Skeletal muscle satellite cell (primary cell): ENCODE data around the gene KCNG2.

Source experiments
- H3K27me3 ChIP-seq: 2 replicates; pipeline ENCODE4 v1.7.0; 2013; ENCODE audit warnings: low read length; ENCODE audit not compliant: control insufficient read depth, insufficient read depth
- H3K36me3 ChIP-seq: 2 replicates; pipeline ENCODE4 v1.7.0; 2013; ENCODE audit warnings: mild to moderate bottlenecking, control low read depth, low read length; ENCODE audit not compliant: insufficient read depth
- H3K4me1 ChIP-seq: 2 replicates; pipeline ENCODE4 v1.7.0; 2013; ENCODE audit warnings: low read length; ENCODE audit not compliant: control insufficient read depth, insufficient read depth
- H3K4me2 ChIP-seq: 2 replicates; pipeline ENCODE4 v1.7.0; 2013; ENCODE audit warnings: mild to moderate bottlenecking, low read length
- H3K4me3 ChIP-seq: 2 replicates; pipeline ENCODE4 v1.7.0; 2013; ENCODE audit warnings: low read length
- H3K9ac ChIP-seq: 2 replicates; pipeline ENCODE4 v1.7.0; 2013; ENCODE audit warnings: mild to moderate bottlenecking, low read depth, low read length, moderate library complexity
- H3K9me3 ChIP-seq: replicated peaks from 2 replicates; pipeline ENCODE4 v1.7.0; 2013; ENCODE audit warnings: mild to moderate bottlenecking, control low read depth, low read length

The KCNG2 gene

GRCh38 chr18:79904357-79905147 lies 106.8 kb downstream of the KCNG2 start:
- H3K9me3 ChIP-seq = peaks cover 7% of the 10 kb centered on the region
- no peak overlapping the region for H3K9ac ChIP-seq

GRCh38 chr18:79905389-79905911 lies 107.7 kb downstream of the KCNG2 start:
- no peaks in the 10 kb centered on the region for H3K27me3 ChIP-seq
- no peak overlapping the region for H3K4me2 ChIP-seq
- no peak overlapping the region for H3K9ac ChIP-seq
- H3K4me1 ChIP-seq = no peaks in the 10 kb centered on the region
- H3K36me3 ChIP-seq = peaks cover 24% of the 10 kb centered on the region
- H3K9me3 ChIP-seq = no peaks in the 10 kb centered on the region
- no peak overlapping the region for H3K4me3 ChIP-seq

More at GRCh38 chr18:79904357-79905147, 106.8 kb downstream of the KCNG2 start:
- H3K4me1 ChIP-seq = no peaks in the 10 kb centered on the region
- H3K36me3 ChIP-seq = peaks cover 24% of the 10 kb centered on the region
- no peak overlapping the region for H3K4me2 ChIP-seq
- H3K4me3 ChIP-seq = no peak overlapping the region
- H3K27me3 ChIP-seq = no peaks in the 10 kb centered on the region

- Histone ChIP-seq H3K36me3 (peaks cover 24% of the 10 kb centered on the region), H3K4me2 (no peak overlapping the region), H3K9me3 (no peaks in the 10 kb centered on the region), H3K27me3 (no peaks in the 10 kb centered on the region), H3K9ac (no peak overlapping the region), H3K4me3 (no peak overlapping the region), H3K4me1 (no peaks in the 10 kb centered on the region)
Measured at GRCh38 chr18:79905993-79906392, 108.3 kb downstream of the KCNG2 start.

GRCh38 chr18:79906706-79907105 lies 109.0 kb downstream of the KCNG2 start:
- Histone ChIP-seq H3K4me2 (no peak overlapping the region), H3K9ac (no peak overlapping the region), H3K9me3 (no peaks in the 10 kb centered on the region), H3K36me3 (peaks cover 24% of the 10 kb centered on the region), H3K27me3 (no peaks in the 10 kb centered on the region), H3K4me1 (no peaks in the 10 kb centered on the region), H3K4me3 (no peak overlapping the region)

- H3K9ac ChIP-seq = no peak overlapping the region
- no peak overlapping the region for H3K4me3 ChIP-seq
- no peak overlapping the region for H3K4me2 ChIP-seq
- peaks cover 16% of the 10 kb centered on the region for H3K36me3 ChIP-seq
- no peaks in the 10 kb centered on the region for H3K27me3 ChIP-seq
- H3K9me3 ChIP-seq = no peaks in the 10 kb centered on the region
- peaks cover 13% of the 10 kb centered on the region for H3K4me1 ChIP-seq
Measured at GRCh38 chr18:79910563-79911343, 113.0 kb downstream of the KCNG2 start.

- H3K36me3 ChIP-seq = peaks cover 23% of the 10 kb centered on the region
- no peak overlapping the region for H3K4me3 ChIP-seq
- no peak overlapping the region for H3K9ac ChIP-seq
Measured at GRCh38 chr18:79911344-79912270, 113.9 kb downstream of the KCNG2 start.

GRCh38 chr18:79912409-79912991 lies 114.8 kb downstream of the KCNG2 start:
- H3K4me3 ChIP-seq = no peak overlapping the region
- no peaks in the 10 kb centered on the region for H3K9me3 ChIP-seq
- H3K4me2 ChIP-seq = peak overlapping the region; percentile 53
- H3K27me3 ChIP-seq = no peaks in the 10 kb centered on the region
- H3K4me1 ChIP-seq = peaks cover 13% of the 10 kb centered on the region
- no peak overlapping the region for H3K9ac ChIP-seq
- H3K36me3 ChIP-seq = peaks cover 31% of the 10 kb centered on the region

More at GRCh38 chr18:79911344-79912270, 113.9 kb downstream of the KCNG2 start:
- Histone ChIP-seq H3K4me2 (peak overlapping the region; percentile 53), H3K4me1 (peaks cover 13% of the 10 kb centered on the region), H3K9me3 (no peaks in the 10 kb centered on the region), H3K27me3 (no peaks in the 10 kb centered on the region)

GRCh38 chr18:79912994-79913831 lies 115.5 kb downstream of the KCNG2 start:
- H3K36me3 ChIP-seq = peaks cover 31% of the 10 kb centered on the region
- H3K4me1 ChIP-seq = peaks cover 13% of the 10 kb centered on the region
- H3K27me3 ChIP-seq = no peaks in the 10 kb centered on the region
- no peaks in the 10 kb centered on the region for H3K9me3 ChIP-seq
- no peak overlapping the region for H3K9ac ChIP-seq
- H3K4me3 ChIP-seq = no peak overlapping the region
- H3K4me2 ChIP-seq = peak overlapping the region; percentile 53

- Histone ChIP-seq H3K4me2 (no peak overlapping the region), H3K27me3 (no peaks in the 10 kb centered on the region), H3K9me3 (no peaks in the 10 kb centered on the region), H3K36me3 (peaks cover 40% of the 10 kb centered on the region), H3K4me1 (peaks cover 13% of the 10 kb centered on the region), H3K4me3 (no peak overlapping the region), H3K9ac (no peak overlapping the region)
Measured at GRCh38 chr18:79914614-79915160, 116.9 kb downstream of the KCNG2 start.
